GM12891 (cell line): ENCODE measurements around the gene SCOC.

Source experiments
- POLR2A ChIP-seq: IDR thresholded peaks from 2 replicates; pipeline ENCODE4 v1.6.1; 2011; ENCODE audit warnings: low read depth, low read length, control low read depth
- POLR2AphosphoS5 ChIP-seq: IDR thresholded peaks from 2 replicates; pipeline ENCODE4 v1.6.1; 2011; ENCODE audit warnings: low read depth, low read length, control low read depth
- POU2F2 ChIP-seq: IDR thresholded peaks from 2 replicates; pipeline ENCODE4 v1.6.1; 2011; ENCODE audit warnings: low read depth, mild to moderate bottlenecking, control low read depth, low read length, moderate library complexity
- SPI1 ChIP-seq: IDR thresholded peaks from 2 replicates; pipeline ENCODE4 v1.6.1; 2011; ENCODE audit warnings: low read depth, low read length, control low read depth
- TAF1 ChIP-seq: IDR thresholded peaks from 2 replicates; pipeline ENCODE4 v1.6.1; 2011; ENCODE audit warnings: low read depth, low read length, control low read depth

- TF ChIP-seq POU2F2 (no peak), POLR2A (no peak), POLR2AphosphoS5 (no peak), SPI1 (no peak), TAF1 (no peak)
Measured at GRCh38 chr4:140406292-140406691, 32.8 kb downstream of the SCOC start.
